Stomach (tissue), 19 donors: ENCODE measurements around the gene SNAP25. TPM values are rescaled to one million over a fixed set of nuclear protein-coding genes. Genes with fewer than 3 reads are reported as not detected.

Experiments
- DNase-seq, 2 donors: peaks; one replicate each; pipeline versions ENCODE4 v3.0.0 to v3.0.0-alpha.2; 2013 to 2019
- H3K27ac ChIP-seq, 5 donors: fragments of 200-600 bp in 4 of 5; sonication (generic) in 4 of 5; one replicate each; pipeline ENCODE4 v1.5.1; 2013 to 2019; ENCODE audit warnings: mild to moderate bottlenecking in 1 of 5, moderate library complexity in 1 of 5
- H3K27me3 ChIP-seq, 3 donors: fragments of 200-600 bp; sonication (generic); one replicate each; pipeline ENCODE4 v1.5.1; 2017 to 2019; ENCODE audit warnings: mixed run types in 1 of 3
- H3K36me3 ChIP-seq, 4 donors: fragments of 200-600 bp; sonication (generic); 1 replicate in 3 of 4; 2 replicates in 1 of 4; pipeline ENCODE4 v1.5.1; 2016 to 2019
- H3K4me1 ChIP-seq, 4 donors: fragments of 200-600 bp; sonication (generic); one replicate each; pipeline ENCODE4 v1.5.1; 2016 to 2019
- H3K4me3 ChIP-seq, 4 donors: fragments of 200-600 bp; sonication (generic) in 3 of 4; one replicate each; pipeline ENCODE4 v1.5.1; 2016 to 2019; ENCODE audit warnings: mild to moderate bottlenecking in 1 of 4
- H3K9me3 ChIP-seq, 4 donors: fragments of 200-600 bp; sonication (generic); one replicate each; pipeline ENCODE4 v1.5.1; 2016 to 2019
- EP300 ChIP-seq: sonication (generic); formaldehyde crosslinking; IDR thresholded peaks from one replicate; pipeline ENCODE4 v1.6.1; 2017; ENCODE audit warnings: antibody characterized with exemption
- POLR2A ChIP-seq, 4 donors: fragments of 450-650 bp; IDR thresholded peaks; one replicate each; pipeline ENCODE4 v1.6.1; 2016; ENCODE audit warnings: antibody characterized with exemption in 4 of 4, control low read depth in 2 of 4, mild to moderate bottlenecking in 1 of 4, moderate library complexity in 1 of 4
- POLR2AphosphoS5 ChIP-seq, 3 donors: sonication (generic); formaldehyde crosslinking; IDR thresholded peaks; one replicate each; pipeline ENCODE4 v1.6.1; 2016; ENCODE audit warnings: antibody characterized with exemption in 3 of 3
- WGBS, 5 donors: extraction: QIAGEN DNeasy Blood & Tissue Kit in 3 of 5; methylation state at CpG; one replicate each; pipeline versions ENCODE4 v1.1.5 to v1.1.7; 2013 to 2018; 5-methylcytosine and 5-hydroxymethylcytosine counted together
- intact Hi-C: fragments of 100-400 bp; cut with DNase I; formaldehyde crosslinking; loops from one replicate; pipeline ENCODE4 v1.15.1; 2023; ENCODE audit warnings: low total_unique reads
- long read RNA-seq, 10 donors: transcript quantifications; one replicate each; lab custom pipeline, GENCODE V29; 2026
- polyA plus RNA-seq, 3 donors: library from polyadenylated mRNA; stranded (reverse); fragments of 200-250 nt; gene quantifications; one replicate each; pipeline ENCODE4 v1.2.3, GENCODE V29; 2013
- total RNA-seq, 5 donors: library from RNA; depleted of rRNA; stranded (reverse); fragments of >200 nt; gene quantifications; one replicate each; pipeline versions ENCODE4 v1.1.0 to v1.2.3, GENCODE V29; 2014 to 2016
- TF ChIP-seq, protein P1 (sequence below), 7 experiments: fragments of 450-650 bp in 4 of 7; fragments of 200-600 bp in 3 of 7; sonication (generic) in 3 of 7; IDR thresholded peaks; one replicate each; pipeline ENCODE4 v1.5.1; 2016 to 2019; ENCODE audit warnings: antibody characterized with exemption in 7 of 7, control low read depth in 2 of 7, mild to moderate bottlenecking in 1 of 7
- donor health status: healthy with polysubstance abuse.
- donor health status: Bipolar disorder and iron deficiency.
- donor health status: healthy.

SNAP25 gene
- 10 to 100 TPM in 1 of 5 donors, 1 to 10 TPM in 3, not detected in 1; 1.8 to 12.5 (median 7.5) TPM for total RNA-seq
- polyA plus RNA-seq: 1 to 10 TPM; 2.1 to 2.8 (median 2.4) TPM
- long read RNA-seq, donor 1, partial matches to known transcripts: 0 of 4 reads
- long read RNA-seq, donor 1, other reads (novel, unspliced or antisense): 0 of 4 reads
- long read RNA-seq, donor 2, transcript SNAP25-202 (8 exons, 2,050 nt): major isoform, 10 of 13 reads
- long read RNA-seq, donor 2, partial matches to known transcripts: 0 of 13 reads
- long read RNA-seq, donor 2, other reads (novel, unspliced or antisense): 0 of 13 reads
- long read RNA-seq, donor 3: 0 reads
- long read RNA-seq, donor 4: 0 reads
- long read RNA-seq, donor 5, partial matches to known transcripts: 0 of 4 reads
- long read RNA-seq, donor 5, other reads (novel, unspliced or antisense): 0 of 4 reads
- long read RNA-seq, donor 6, transcript SNAP25-202 (8 exons, 2,050 nt): major isoform, 8 of 10 reads
- long read RNA-seq, donor 6, partial matches to known transcripts: 0 of 10 reads
- long read RNA-seq, donor 6, other reads (novel, unspliced or antisense): 0 of 10 reads
- long read RNA-seq, donor 7, transcript SNAP25-202 (8 exons, 2,050 nt): major isoform, 10 of 26 reads
- long read RNA-seq, donor 7, partial matches to known transcripts: 15 of 26 reads
- long read RNA-seq, donor 7, other reads (novel, unspliced or antisense): 0 of 26 reads
- long read RNA-seq, donor 8: 0 reads
- long read RNA-seq, donor 9, partial matches to known transcripts: 0 of 3 reads
- long read RNA-seq, donor 9, other reads (novel, unspliced or antisense): 0 of 3 reads
- long read RNA-seq, donor 10, partial matches to known transcripts: 0 of 3 reads
- long read RNA-seq, donor 10, other reads (novel, unspliced or antisense): 0 of 3 reads

DNA sequence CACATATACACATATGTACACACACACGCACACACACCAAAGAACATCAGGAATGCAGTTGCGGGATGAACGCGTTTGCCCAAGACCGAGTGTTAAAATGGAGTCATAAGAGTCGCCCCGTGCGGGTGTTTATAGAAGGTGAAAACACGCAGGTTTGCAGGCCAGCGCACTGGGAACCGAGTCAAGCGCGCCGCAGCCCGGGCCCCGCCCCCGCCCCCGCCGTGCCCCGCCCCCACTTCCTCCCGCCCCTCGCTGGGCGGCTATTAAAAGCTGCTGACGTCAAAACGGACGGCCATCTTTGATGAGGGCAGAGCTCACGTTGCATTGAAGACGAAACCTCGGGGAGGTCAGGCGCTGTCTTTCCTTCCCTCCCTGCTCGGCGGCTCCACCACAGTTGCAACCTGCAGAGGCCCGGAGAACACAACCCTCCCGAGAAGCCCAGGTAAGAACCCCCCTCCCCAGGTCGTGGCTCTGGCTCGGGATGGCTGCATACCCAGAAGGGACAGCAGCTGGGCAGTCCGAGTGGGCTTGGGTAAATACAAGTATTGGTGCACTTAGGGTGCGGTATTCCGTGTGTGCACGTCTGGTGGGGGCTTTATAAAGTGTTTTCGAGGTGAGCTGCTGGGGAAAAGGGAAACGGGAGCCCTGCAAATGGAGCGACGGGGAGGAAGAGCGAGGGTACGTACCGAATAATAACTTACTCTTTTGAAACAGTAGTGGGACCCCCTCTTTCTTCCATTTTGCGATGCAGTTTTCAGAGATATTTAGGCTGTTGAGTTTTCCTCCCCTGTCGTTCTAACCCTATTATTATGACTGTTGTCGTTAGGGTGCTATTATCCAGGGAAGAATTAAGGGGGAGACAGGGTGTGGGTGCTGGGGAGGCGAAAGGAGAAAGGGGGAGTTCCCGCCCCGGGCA, at the start of gene SNAP25:
SNAP25 (plus strand) TSS at position 295 of the 916 bp plus-strand sequence. CDS start 56,662 bp downstream, outside the sequence.
- 1 to 4% (median 3%) methylated on average over 32 to 53 of the region's 53 CpGs for WGBS, 5 donors
- DNase-seq: peak; percentile 41 to 95
- no peak for TF ChIP-seq EP300
- peak in 1 of 3 donors; percentile 30 for TF ChIP-seq POLR2AphosphoS5 (IDR thresholded peaks at IDR 0.05)
- TF ChIP-seq, protein P1, sequence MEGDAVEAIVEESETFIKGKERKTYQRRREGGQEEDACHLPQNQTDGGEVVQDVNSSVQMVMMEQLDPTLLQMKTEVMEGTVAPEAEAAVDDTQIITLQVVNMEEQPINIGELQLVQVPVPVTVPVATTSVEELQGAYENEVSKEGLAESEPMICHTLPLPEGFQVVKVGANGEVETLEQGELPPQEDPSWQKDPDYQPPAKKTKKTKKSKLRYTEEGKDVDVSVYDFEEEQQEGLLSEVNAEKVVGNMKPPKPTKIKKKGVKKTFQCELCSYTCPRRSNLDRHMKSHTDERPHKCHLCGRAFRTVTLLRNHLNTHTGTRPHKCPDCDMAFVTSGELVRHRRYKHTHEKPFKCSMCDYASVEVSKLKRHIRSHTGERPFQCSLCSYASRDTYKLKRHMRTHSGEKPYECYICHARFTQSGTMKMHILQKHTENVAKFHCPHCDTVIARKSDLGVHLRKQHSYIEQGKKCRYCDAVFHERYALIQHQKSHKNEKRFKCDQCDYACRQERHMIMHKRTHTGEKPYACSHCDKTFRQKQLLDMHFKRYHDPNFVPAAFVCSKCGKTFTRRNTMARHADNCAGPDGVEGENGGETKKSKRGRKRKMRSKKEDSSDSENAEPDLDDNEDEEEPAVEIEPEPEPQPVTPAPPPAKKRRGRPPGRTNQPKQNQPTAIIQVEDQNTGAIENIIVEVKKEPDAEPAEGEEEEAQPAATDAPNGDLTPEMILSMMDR (IDR thresholded peaks at IDR 0.05): no peak
- TF ChIP-seq POLR2A (IDR thresholded peaks at IDR 0.05): no peak
- Histone ChIP-seq H3K27me3 (peaks cover 0 to 83% (median 26%) of the 10 kb centered on the region in 3 donors), H3K27ac (peak within 1 kb of the TSS; percentile 49 to 93 (median 68)), H3K4me1 (peaks cover 15 to 25% (median 23%) of the 10 kb centered on the region in 4 donors), H3K9me3 (no peaks in the 10 kb centered on the region), H3K4me3 (peak within 1 kb of the TSS; percentile 35 to 44 (median 38)), H3K36me3 (no peaks in the 10 kb centered on the region)
- intact Hi-C loops: no loop called here

DNA sequence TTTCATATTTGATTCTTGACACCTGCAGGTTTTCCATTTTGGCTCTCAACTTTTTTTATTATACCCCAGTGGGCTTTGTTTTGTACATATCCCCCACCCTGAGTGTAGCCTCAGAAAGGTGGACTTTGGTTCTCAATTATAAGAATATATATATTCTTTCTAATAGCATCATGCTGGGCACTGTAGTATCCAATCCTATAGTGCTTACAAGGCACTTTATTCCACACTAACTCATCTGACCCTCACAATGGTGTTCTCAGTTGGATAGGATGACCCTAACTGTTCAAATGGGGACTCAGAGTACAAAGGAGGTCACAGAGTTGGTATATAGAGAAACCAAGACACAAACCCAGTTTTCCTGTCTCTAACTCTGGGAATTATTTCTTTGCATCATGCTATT, 48.9 kb upstream of the SNAP25 start:
- H3K4me1 ChIP-seq: peaks cover 4 to 17% (median 12%) of the 10 kb centered on the region in 4 donors
- H3K27me3 ChIP-seq: peaks cover 0 to 23% (median 0%) of the 10 kb centered on the region in 3 donors
- H3K27ac ChIP-seq: no peak overlapping the region
- H3K36me3 ChIP-seq: no peaks in the 10 kb centered on the region
- no peak overlapping the region for H3K4me3 ChIP-seq
- no peak for DNase-seq
- intact Hi-C loops: no loop called here
- TF ChIP-seq POLR2A (IDR thresholded peaks at IDR 0.05) (no peak), EP300 (no peak), POLR2AphosphoS5 (IDR thresholded peaks at IDR 0.05) (no peak)
- TF ChIP-seq, protein P1 (IDR thresholded peaks at IDR 0.05): no peak
- no peaks in the 10 kb centered on the region for H3K9me3 ChIP-seq

GRCh38 chr20:10170261-10170660, 48.4 kb upstream of the SNAP25 start:
- intact Hi-C loops: no loop called here
- no peak overlapping the region for H3K27ac ChIP-seq
- TF ChIP-seq POLR2AphosphoS5 (IDR thresholded peaks at IDR 0.05) (no peak), POLR2A (IDR thresholded peaks at IDR 0.05) (no peak), EP300 (no peak)
- TF ChIP-seq, protein P1 (IDR thresholded peaks at IDR 0.05): no peak

More at GRCh38 chr20:10170261-10170660, 48.4 kb upstream of the SNAP25 start:
- 71 to 94% (median 89%) methylated on average over 2 of the region's 2 CpGs for WGBS, 5 donors
- no peak overlapping the region for H3K4me3 ChIP-seq
- H3K9me3 ChIP-seq: no peaks in the 10 kb centered on the region
- no peaks in the 10 kb centered on the region for H3K36me3 ChIP-seq
- peaks cover 0 to 23% (median 0%) of the 10 kb centered on the region in 3 donors for H3K27me3 ChIP-seq
- no peak for DNase-seq
- H3K4me1 ChIP-seq: peaks cover 4 to 17% (median 12%) of the 10 kb centered on the region in 4 donors
